Mucosa of descending colon (tissue), 3 donors: ENCODE data around the gene PTX4. TPM values are rescaled to one million over a fixed set of nuclear protein-coding genes. Genes with fewer than 3 reads are reported as not detected.

ENCODE experiments used
- ATAC-seq: fragments of 200-7000 bp; cut with Tn5 transposase; one replicate; pipeline ENCODE4 v1.9.1; 2020; ENCODE audit warnings: mild to moderate bottlenecking, moderate library complexity
- DNase-seq, 3 donors: peaks; one replicate each; pipeline ENCODE4 v3.0.0-alpha.2; 2020
- H3K36me3 ChIP-seq: fragments of 200-600 bp; one replicate; pipeline ENCODE4 v1.8.0; 2021; ENCODE audit warnings: low read depth, mild to moderate bottlenecking
- H3K4me1 ChIP-seq: fragments of 200-600 bp; one replicate; pipeline ENCODE4 v1.8.0; 2021; ENCODE audit warnings: low read depth, mild to moderate bottlenecking
- H3K4me3 ChIP-seq: fragments of 200-600 bp; one replicate; pipeline ENCODE4 v1.8.0; 2021; ENCODE audit warnings: mild to moderate bottlenecking
- H3K9me3 ChIP-seq: fragments of 200-600 bp; one replicate; pipeline ENCODE4 v1.8.0; 2021; ENCODE audit warnings: mild to moderate bottlenecking
- CTCF ChIP-seq: fragments of 200-600 bp; IDR thresholded peaks from one replicate; pipeline ENCODE4 v1.8.0; 2022; ENCODE audit warnings: antibody characterized with exemption, mild to moderate bottlenecking
- intact Hi-C, 2 donors: fragments of 100-400 bp; cut with DNase I in 1 of 2; cut with micrococcal nuclease in 1 of 2; formaldehyde crosslinking; loops; one replicate each; pipeline versions ENCODE4 v1.11.0 to v1.11.1; 2022; cut with DNase I, micrococcal nuclease
- total RNA-seq, 3 donors: library from RNA; stranded (reverse); fragmentation: NEBNext Ultra II Directional in 2 of 3; extraction: Animal tissue kit (Norgen Biotek cat#: 25700) in 2 of 3; gene quantifications; one replicate each; pipeline versions ENCODE4 v1.2.1 to v1.2.4, GENCODE V29; 2021 to 2023
- donor health status: DM: no; HTN: no; CAD: no; lungs with moderate emphysema.
- donor health status: DM: no; HTN: no; CAD: no.
- donor health status: DM: no; HTN: yes; CAD: no.

PTX4 gene
- total RNA-seq, 3 donors from 2014 or later = not detected

GRCh38 chr16:1526608-1527555, 38.1 kb upstream of the PTX4 start:
- Histone ChIP-seq H3K9me3 (no peaks in the 10 kb centered on the region), H3K4me3 (no peak overlapping the region), H3K36me3 (no peaks in the 10 kb centered on the region), H3K4me1 (no peaks in the 10 kb centered on the region)
- intact Hi-C loops = no loop called here
- TF ChIP-seq CTCF = no peak
- ATAC-seq = no peak
- no peak for DNase-seq

- Histone ChIP-seq H3K9me3 (no peaks in the 10 kb centered on the region), H3K36me3 (no peaks in the 10 kb centered on the region), H3K4me3 (no peak overlapping the region), H3K4me1 (no peaks in the 10 kb centered on the region)
- TF ChIP-seq CTCF = no peak
- DNase-seq (no peak), ATAC-seq (no peak)
- intact Hi-C loops = no loop called here
These were observed 37.3 kb upstream of the PTX4 start for GRCh38 chr16:1525871-1526607.

- intact Hi-C loops = no loop called here
- Histone ChIP-seq H3K4me3 (no peak overlapping the region), H3K36me3 (no peaks in the 10 kb centered on the region), H3K4me1 (no peaks in the 10 kb centered on the region), H3K9me3 (no peaks in the 10 kb centered on the region)
- DNase-seq (no peak), ATAC-seq (no peak)
- no peak for TF ChIP-seq CTCF
These were observed 35.6 kb upstream of the PTX4 start for GRCh38 chr16:1524366-1524765.

- Histone ChIP-seq H3K9me3 (no peaks in the 10 kb centered on the region), H3K36me3 (no peaks in the 10 kb centered on the region), H3K4me1 (no peaks in the 10 kb centered on the region), H3K4me3 (no peak overlapping the region)
- intact Hi-C loops = no loop called here
- ATAC-seq = no peak
- no peak for DNase-seq
- TF ChIP-seq CTCF = no peak
These were observed 35.0 kb upstream of the PTX4 start for GRCh38 chr16:1523581-1524245.

DNA sequence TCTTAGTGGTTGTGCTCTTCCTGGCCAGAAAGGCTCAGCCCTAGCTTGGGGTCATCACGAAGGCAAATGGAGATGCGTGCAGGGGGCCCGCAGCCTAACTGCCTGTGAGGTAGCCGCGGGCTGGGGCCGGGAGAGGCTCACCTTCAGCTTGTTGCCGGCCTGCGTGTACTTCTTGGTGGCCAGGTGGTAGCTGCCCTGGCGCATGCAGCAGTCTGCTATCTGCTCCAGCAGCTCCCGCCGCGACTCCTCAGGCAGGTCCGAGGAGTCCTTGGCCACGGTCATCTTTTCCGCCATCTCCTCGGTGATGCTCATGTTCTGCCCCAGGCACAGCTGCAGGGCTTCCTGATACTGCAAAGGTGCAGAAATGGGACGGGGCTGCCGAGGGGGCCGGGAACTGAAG, 31.7 kb upstream of the PTX4 start:
- DNase-seq = no peak
- Histone ChIP-seq H3K9me3 (no peaks in the 10 kb centered on the region), H3K4me1 (no peaks in the 10 kb centered on the region), H3K4me3 (no peak overlapping the region), H3K36me3 (no peaks in the 10 kb centered on the region)
- intact Hi-C loops = no loop called here
- ATAC-seq = no peak
- TF ChIP-seq CTCF = no peak
